SK-N-SH (cell line): Measurements from ENCODE around the gene EFHB. TPM values are rescaled to one million over a fixed set of nuclear protein-coding genes. Genes with fewer than 3 reads are reported as not detected.

ENCODE experiments used
- CTCF ChIA-PET: fragments of 300-600, 350-600 bp; formaldehyde crosslinking; extraction: SDS; loops from one replicate; lab custom pipeline; 2021; lab: Yijun Ruan, JAX
- POLR2A ChIA-PET: fragments of 350-600 bp; sonication (Branson Sonifier 250); formaldehyde crosslinking; extraction: SDS; loops from one replicate; lab custom pipeline; 2020; ENCODE audit warnings: antibody characterized with exemption, inconsistent platforms; lab: Yijun Ruan, JAX
- DNase-seq: peaks from one replicate; pipeline ENCODE4 v3.0.0; 2012
- H2AFZ ChIP-seq: fragments of 200-600 bp; sonication (generic); 2 replicates; pipeline ENCODE4 v1.8.1; 2016; ENCODE audit warnings: antibody characterized with exemption, mild to moderate bottlenecking, low read depth
- H3F3A ChIP-seq: fragments of 200-600 bp; sonication (generic); replicated peaks from 2 replicates; pipeline ENCODE3; 2016; ENCODE audit warnings: antibody characterized with exemption, mild to moderate bottlenecking; ENCODE audit not compliant: insufficient read depth
- H3K27ac ChIP-seq, 2 experiments: fragments of 200-500 bp in 1 of 2; fragments of 200-600 bp in 1 of 2; sonication (Bioruptor generic) in 1 of 2; sonication (generic), shearing (Covaris generic) in 1 of 2; 2 replicates each; pipeline versions ENCODE4 v1.5.1 to v1.6.1; 2014 to 2016; ENCODE audit warnings: low read depth in 2 of 2, inconsistent platforms in 1 of 2, low read length in 1 of 2, mild to moderate bottlenecking in 1 of 2, mixed read lengths in 1 of 2
- H3K27me3 ChIP-seq: fragments of 200-600 bp; sonication (generic), shearing (Covaris generic); 2 replicates; pipeline ENCODE4 v1.6.1; 2016; ENCODE audit warnings: mixed run types; ENCODE audit not compliant: insufficient read depth
- H3K36me3 ChIP-seq, 2 experiments: fragments of 200-500 bp in 1 of 2; fragments of 200-600 bp in 1 of 2; sonication (Bioruptor generic) in 1 of 2; sonication (generic) in 1 of 2; replicated peaks in 1 of 2; 2 replicates each; pipeline versions ENCODE3 to v1.5.1; 2014 to 2016; ENCODE audit warnings: low read length in 1 of 2, mild to moderate bottlenecking in 1 of 2; ENCODE audit not compliant: insufficient read depth in 2 of 2, control insufficient read depth in 1 of 2
- H3K4me1 ChIP-seq, 2 experiments: fragments of 200-500 bp in 1 of 2; fragments of 200-600 bp in 1 of 2; sonication (Bioruptor generic) in 1 of 2; sonication (generic), shearing (Covaris generic) in 1 of 2; 2 replicates each; pipeline versions ENCODE4 v1.5.1 to v1.6.1; 2014 to 2016; ENCODE audit warnings: low read depth in 1 of 2, low read length in 1 of 2, mixed run types in 1 of 2; ENCODE audit not compliant: insufficient read depth in 2 of 2, control insufficient read depth in 1 of 2
- H3K4me2 ChIP-seq: fragments of 200-600 bp; sonication (generic), shearing (Covaris generic); 2 replicates; pipeline ENCODE4 v1.6.1; 2017; ENCODE audit warnings: mixed run types
- H3K4me3 ChIP-seq, 2 experiments: fragments of 200-500 bp in 1 of 2; fragments of 200-600 bp in 1 of 2; sonication (Bioruptor generic) in 1 of 2; sonication (generic), shearing (Covaris generic) in 1 of 2; 2 replicates each; pipeline versions ENCODE4 v1.5.1 to v1.8.1; 2014 to 2016; ENCODE audit warnings: low read depth in 2 of 2, inconsistent platforms in 1 of 2, low read length in 1 of 2, mild to moderate bottlenecking in 1 of 2, mixed read lengths in 1 of 2, moderate library complexity in 1 of 2
- H3K79me2 ChIP-seq: fragments of 200-600 bp; sonication (generic); 2 replicates; pipeline ENCODE4 v1.8.1; 2017; ENCODE audit warnings: mild to moderate bottlenecking; ENCODE audit not compliant: insufficient read depth
- H3K9ac ChIP-seq: fragments of 200-600 bp; sonication (generic); 2 replicates; pipeline ENCODE4 v1.6.1; 2017; ENCODE audit warnings: mixed run types
- H3K9me2 ChIP-seq: fragments of 200-600 bp; sonication (generic); 2 replicates; pipeline ENCODE4 v1.6.1; 2017; ENCODE audit warnings: mixed run types
- H3K9me3 ChIP-seq: fragments of 200-600 bp; sonication (generic); 2 replicates; pipeline ENCODE4 v1.6.1; 2017; ENCODE audit warnings: mixed run types, mild to moderate bottlenecking, moderate library complexity
- H4K20me1 ChIP-seq: fragments of 200-600 bp; sonication (generic); 2 replicates; pipeline ENCODE4 v1.6.1; 2017; ENCODE audit warnings: mild to moderate bottlenecking, mixed run types; ENCODE audit not compliant: insufficient read depth
- CHD2 ChIP-seq: fragments of 150-350 bp; IDR thresholded peaks from 2 replicates; pipeline ENCODE4 v1.6.1; 2018; ENCODE audit warnings: low read length; ENCODE audit not compliant: partially characterized antibody
- EP300 ChIP-seq, 2 experiments: IDR thresholded peaks; 2 replicates each; pipeline versions ENCODE4 v1.4.0 to v1.6.1; 2012; ENCODE audit warnings: borderline replicate concordance in 1 of 2, low read depth in 1 of 2, low read length in 1 of 2
- EZH2phosphoT487 ChIP-seq: fragments of 200-600 bp; sonication (generic); IDR thresholded peaks from 2 replicates; pipeline ENCODE4 v1.6.1; 2017; ENCODE audit warnings: low read depth, mixed run types, mild to moderate bottlenecking, antibody characterized with exemption, moderate library complexity, borderline replicate concordance
- FOXJ3 ChIP-seq: sonication (generic); formaldehyde crosslinking; IDR thresholded peaks from 2 replicates; pipeline ENCODE4 v1.5.1; 2020; ENCODE audit warnings: mild to moderate bottlenecking, missing genetic modification reagents
- FOXM1 ChIP-seq: IDR thresholded peaks from 2 replicates; pipeline ENCODE4 v1.4.0; 2012; ENCODE audit warnings: low read depth, mild to moderate bottlenecking
- GABPA ChIP-seq: IDR thresholded peaks from 2 replicates; pipeline ENCODE4 v1.4.0; 2012; ENCODE audit warnings: low read depth, mild to moderate bottlenecking
- JUND ChIP-seq: IDR thresholded peaks from 2 replicates; pipeline ENCODE4 v1.4.0; 2012
- RAD21 ChIP-seq: IDR thresholded peaks from 2 replicates; pipeline ENCODE4 v1.6.1; 2012; ENCODE audit warnings: mild to moderate bottlenecking, low read length
- RFX5 ChIP-seq: IDR thresholded peaks from 2 replicates; pipeline ENCODE4 v1.6.1; 2012; ENCODE audit warnings: mild to moderate bottlenecking, improper control_type of control experiment, low read length
- SIN3A ChIP-seq: IDR thresholded peaks from 2 replicates; pipeline ENCODE4 v1.6.1; 2012; ENCODE audit warnings: low read depth, mild to moderate bottlenecking, low read length, moderate library complexity, borderline replicate concordance
- SMC3 ChIP-seq: IDR thresholded peaks from 2 replicates; pipeline ENCODE4 v1.6.1; 2012; ENCODE audit warnings: low read depth, low read length, improper control_type of control experiment
- TEAD4 ChIP-seq: IDR thresholded peaks from 2 replicates; pipeline ENCODE4 v1.4.0; 2012; ENCODE audit warnings: mild to moderate bottlenecking, borderline replicate concordance; ENCODE audit not compliant: insufficient read depth
- WGBS: methylation state at CpG from one replicate; pipeline ENCODE4 v1.1.6; 2017; ENCODE audit warnings: low lambda C conversion rate; 5-methylcytosine and 5-hydroxymethylcytosine counted together
- polyA plus RNA-seq, 3 experiments: library from polyadenylated mRNA; depleted of rRNA; stranded (reverse); fragments of >200 nt; gene quantifications; 2 replicates each; pipeline ENCODE4 v1.2.3, GENCODE V29; 2012
- TF ChIP-seq, protein P1 (sequence below): fragments of 200-600 bp; sonication (generic); IDR thresholded peaks from 2 replicates; pipeline ENCODE4 v1.6.1; 2017; ENCODE audit warnings: antibody characterized with exemption, mild to moderate bottlenecking, moderate library complexity
- TF ChIP-seq, protein P2 (sequence below): IDR thresholded peaks from 2 replicates; pipeline ENCODE4; 2012

Gene EFHB
- polyA plus RNA-seq, 1 of the 3 experiments (the other 2 are of a cell fraction), result 0.58 TPM

DNA sequence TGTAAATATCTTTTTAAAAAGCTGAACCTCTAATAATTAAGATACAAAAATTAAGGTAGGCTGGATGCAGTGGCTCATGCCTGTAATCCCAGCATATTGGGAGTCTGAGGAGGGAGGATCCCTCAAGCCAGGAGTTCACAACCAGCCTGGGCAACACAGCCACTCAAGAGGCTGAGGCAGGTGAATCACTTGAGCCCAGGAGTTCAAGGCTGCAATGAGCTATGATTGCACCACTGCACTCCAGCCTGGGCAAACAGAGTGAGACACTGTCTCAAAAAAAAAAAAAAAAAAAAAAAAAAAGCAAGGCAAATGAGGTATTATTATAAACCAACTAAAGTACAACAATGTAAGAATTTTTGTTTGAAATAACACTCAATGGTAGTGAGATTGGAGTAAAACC, 47.6 kb downstream of the EFHB start:
- CTCF ChIA-PET, result interaction anchor here (0.6 to 2.5 kb wide), 4 partner anchors 9 to 1678 kb away, joined by 3 to 8 read pairs (median 4); no protein-coding TSS in a partner anchor
- Histone ChIP-seq H3F3A (peaks cover 15% of the 10 kb centered on the region), H3K79me2 (no peaks in the 10 kb centered on the region), H3K4me3 (no peak overlapping the region), H3K27ac (no peak overlapping the region), H4K20me1 (no peaks in the 10 kb centered on the region), H3K36me3 (no peaks in the 10 kb centered on the region), H2AFZ (no peak overlapping the region)
- DNase-seq, result no peak
- TF ChIP-seq CHD2 (no peak), SIN3A (no peak), JUND (no peak), SMC3 (no peak)
- TF ChIP-seq, all 33 proteins: peak for 0
- no peak overlapping the region for H3K4me2 ChIP-seq
- no peaks in the 10 kb centered on the region for H3K27me3 ChIP-seq
- no peaks in the 10 kb centered on the region for H3K9me3 ChIP-seq
- POLR2A ChIA-PET, result no interaction called here
- H3K9ac ChIP-seq, result no peak overlapping the region
- H3K9me2 ChIP-seq, result no peaks in the 10 kb centered on the region
- peaks cover 0 to 25% of the 10 kb centered on the region in 2 experiments; a peak in 2 of 4 replicates for H3K4me1 ChIP-seq

DNA sequence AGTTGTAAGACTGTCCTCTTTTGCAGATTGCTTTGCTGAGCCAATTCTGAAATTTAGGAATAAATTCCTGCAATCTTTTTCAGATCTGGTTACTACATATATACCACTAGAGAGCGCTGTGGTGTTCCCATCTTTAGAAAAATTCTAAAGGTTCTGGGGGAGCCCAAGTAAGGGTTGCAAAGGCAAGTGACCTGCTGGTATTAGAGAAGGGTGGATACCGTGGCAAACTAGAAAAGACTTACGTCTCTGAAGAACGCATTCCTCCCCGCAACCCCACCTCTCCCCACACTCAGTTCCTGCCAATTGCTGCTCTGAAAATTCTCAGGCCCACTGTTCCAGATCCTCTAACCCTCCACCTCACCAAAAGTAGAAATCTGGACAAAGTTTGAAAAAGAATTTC, 48.5 kb downstream of the EFHB start:
- H3K27ac ChIP-seq, result no peak overlapping the region
- no peak overlapping the region for H3K4me2 ChIP-seq
- 70% methylated on average over 5 of the region's 5 CpGs for WGBS
- ChIA-PET POLR2A (no interaction called here), CTCF (interaction anchor here (1.3 kb wide), 1 partner anchor 8 kb away, joined by 4 read pairs; no protein-coding TSS in a partner anchor)
- H3K9me3 ChIP-seq, result no peaks in the 10 kb centered on the region
- H3K9me2 ChIP-seq, result no peaks in the 10 kb centered on the region
- TF ChIP-seq FOXM1 (no peak), FOXJ3 (CRISPR knock-in tag) (no peak), RFX5 (no peak), SMC3 (peak; percentile 35; the same call in 1 of the 2 replicates), GABPA (no peak), TEAD4 (no peak), EZH2phosphoT487 (no peak), EP300 (IDR thresholded peaks at IDR 0.05; ENCODE audit: borderline replicate concordance in 1 of 2, low read depth in 1 of 2, low read length in 1 of 2) (no peak), RAD21 (peak; percentile 61)
- TF ChIP-seq, protein P1, sequence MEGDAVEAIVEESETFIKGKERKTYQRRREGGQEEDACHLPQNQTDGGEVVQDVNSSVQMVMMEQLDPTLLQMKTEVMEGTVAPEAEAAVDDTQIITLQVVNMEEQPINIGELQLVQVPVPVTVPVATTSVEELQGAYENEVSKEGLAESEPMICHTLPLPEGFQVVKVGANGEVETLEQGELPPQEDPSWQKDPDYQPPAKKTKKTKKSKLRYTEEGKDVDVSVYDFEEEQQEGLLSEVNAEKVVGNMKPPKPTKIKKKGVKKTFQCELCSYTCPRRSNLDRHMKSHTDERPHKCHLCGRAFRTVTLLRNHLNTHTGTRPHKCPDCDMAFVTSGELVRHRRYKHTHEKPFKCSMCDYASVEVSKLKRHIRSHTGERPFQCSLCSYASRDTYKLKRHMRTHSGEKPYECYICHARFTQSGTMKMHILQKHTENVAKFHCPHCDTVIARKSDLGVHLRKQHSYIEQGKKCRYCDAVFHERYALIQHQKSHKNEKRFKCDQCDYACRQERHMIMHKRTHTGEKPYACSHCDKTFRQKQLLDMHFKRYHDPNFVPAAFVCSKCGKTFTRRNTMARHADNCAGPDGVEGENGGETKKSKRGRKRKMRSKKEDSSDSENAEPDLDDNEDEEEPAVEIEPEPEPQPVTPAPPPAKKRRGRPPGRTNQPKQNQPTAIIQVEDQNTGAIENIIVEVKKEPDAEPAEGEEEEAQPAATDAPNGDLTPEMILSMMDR, result peak; percentile 76
- TF ChIP-seq, protein P2, sequence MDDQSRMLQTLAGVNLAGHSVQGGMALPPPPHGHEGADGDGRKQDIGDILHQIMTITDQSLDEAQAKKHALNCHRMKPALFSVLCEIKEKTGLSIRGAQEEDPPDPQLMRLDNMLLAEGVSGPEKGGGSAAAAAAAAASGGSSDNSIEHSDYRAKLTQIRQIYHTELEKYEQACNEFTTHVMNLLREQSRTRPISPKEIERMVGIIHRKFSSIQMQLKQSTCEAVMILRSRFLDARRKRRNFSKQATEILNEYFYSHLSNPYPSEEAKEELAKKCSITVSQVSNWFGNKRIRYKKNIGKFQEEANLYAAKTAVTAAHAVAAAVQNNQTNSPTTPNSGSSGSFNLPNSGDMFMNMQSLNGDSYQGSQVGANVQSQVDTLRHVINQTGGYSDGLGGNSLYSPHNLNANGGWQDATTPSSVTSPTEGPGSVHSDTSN, result no peak
- no peak overlapping the region; the same call in 1 of the 2 replicates for H2AFZ ChIP-seq
- H3K36me3 ChIP-seq, result no peaks in the 10 kb centered on the region
- no peaks in the 10 kb centered on the region for H4K20me1 ChIP-seq
- DNase-seq, result peak; percentile 26
- no peaks in the 10 kb centered on the region for H3K79me2 ChIP-seq
- H3K4me3 ChIP-seq, result no peak overlapping the region
- H3F3A ChIP-seq, result peaks cover 15% of the 10 kb centered on the region
- H3K9ac ChIP-seq, result no peak overlapping the region
- no peaks in the 10 kb centered on the region for H3K27me3 ChIP-seq
- peaks cover 0 to 21% of the 10 kb centered on the region in 2 experiments; a peak in 2 of 4 replicates for H3K4me1 ChIP-seq
